Measurements from ENCODE around the gene NPL.

The NPL gene

DNA sequence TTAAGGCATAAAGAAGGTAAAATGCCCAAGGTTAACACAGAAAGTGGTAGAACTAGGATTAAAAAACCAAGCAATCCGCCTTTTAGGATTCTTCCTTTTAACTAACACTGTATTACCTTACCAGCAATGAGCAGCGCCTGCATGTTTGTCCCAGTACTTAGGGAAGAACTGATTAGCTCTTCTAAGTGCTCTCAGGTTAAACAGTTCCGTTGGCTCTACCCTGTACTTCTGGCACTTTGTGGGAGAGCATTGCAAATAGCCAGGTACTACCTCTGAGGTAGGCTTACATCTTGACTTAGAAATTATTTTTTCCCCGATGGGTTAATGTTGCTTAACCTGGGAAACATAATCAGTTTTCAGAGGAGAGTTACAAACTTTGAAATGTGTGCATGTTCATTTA, 71.1 kb downstream of the NPL start:
- H3K27me3 ChIP-seq (ENCODE audit: control insufficient read depth, insufficient read depth, low read length), result no peaks in the 10 kb centered on the region
- H3K9ac ChIP-seq (ENCODE audit: low read length), result no peak overlapping the region
- H3K4me3 ChIP-seq (ENCODE audit: low read length), result no peak overlapping the region
- H3K4me1 ChIP-seq (ENCODE audit: control insufficient read depth, insufficient read depth, low read length), result no peaks in the 10 kb centered on the region
- no peaks in the 10 kb centered on the region for H3K9me3 ChIP-seq (ENCODE audit: control insufficient read depth, low read length)
- peaks cover 15% of the 10 kb centered on the region for H3K36me3 ChIP-seq (ENCODE audit: control insufficient read depth, insufficient read depth, low read length)

GRCh38 chr1:182861994-182862393, 72.4 kb downstream of the NPL start:
- H3K36me3 ChIP-seq (ENCODE audit: control insufficient read depth, insufficient read depth, low read length), result peaks cover 15% of the 10 kb centered on the region
- no peak overlapping the region for H3K4me3 ChIP-seq (ENCODE audit: low read length)
- no peaks in the 10 kb centered on the region for H3K27me3 ChIP-seq (ENCODE audit: control insufficient read depth, insufficient read depth, low read length)

DNA sequence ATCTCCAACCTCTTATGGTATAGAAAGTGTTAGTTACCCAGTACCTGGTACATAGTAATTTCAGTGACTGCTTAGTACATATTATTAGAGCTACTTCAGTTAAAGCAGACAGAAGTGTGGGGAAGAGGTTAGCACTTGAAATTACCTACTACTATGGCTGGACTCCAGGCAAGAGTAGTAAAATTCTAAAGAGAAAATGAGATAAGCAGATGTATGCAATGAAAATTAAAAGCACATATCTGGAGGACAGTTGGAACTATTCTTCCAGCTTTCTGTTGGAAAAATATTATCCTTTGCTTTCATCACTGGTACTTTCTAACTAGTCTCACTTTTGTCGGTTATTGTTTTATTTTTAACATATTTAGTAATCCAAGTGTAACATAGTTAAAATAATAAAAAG, 73.3 kb downstream of the NPL start:
- H3K27me3 ChIP-seq (ENCODE audit: control insufficient read depth, insufficient read depth, low read length), result no peaks in the 10 kb centered on the region
- H3K4me1 ChIP-seq (ENCODE audit: control insufficient read depth, insufficient read depth, low read length), result no peaks in the 10 kb centered on the region
- H3K4me3 ChIP-seq (ENCODE audit: low read length), result no peak overlapping the region
- H3K9ac ChIP-seq (ENCODE audit: low read length), result no peak overlapping the region
- peaks cover 15% of the 10 kb centered on the region for H3K36me3 ChIP-seq (ENCODE audit: control insufficient read depth, insufficient read depth, low read length)
- no peaks in the 10 kb centered on the region for H3K9me3 ChIP-seq (ENCODE audit: control insufficient read depth, low read length)

More at GRCh38 chr1:182861994-182862393, 72.4 kb downstream of the NPL start:
- Histone ChIP-seq H3K4me1 (ENCODE audit: control insufficient read depth, insufficient read depth, low read length) (no peaks in the 10 kb centered on the region), H3K9me3 (ENCODE audit: control insufficient read depth, low read length) (no peaks in the 10 kb centered on the region), H3K9ac (ENCODE audit: low read length) (no peak overlapping the region)

DNA sequence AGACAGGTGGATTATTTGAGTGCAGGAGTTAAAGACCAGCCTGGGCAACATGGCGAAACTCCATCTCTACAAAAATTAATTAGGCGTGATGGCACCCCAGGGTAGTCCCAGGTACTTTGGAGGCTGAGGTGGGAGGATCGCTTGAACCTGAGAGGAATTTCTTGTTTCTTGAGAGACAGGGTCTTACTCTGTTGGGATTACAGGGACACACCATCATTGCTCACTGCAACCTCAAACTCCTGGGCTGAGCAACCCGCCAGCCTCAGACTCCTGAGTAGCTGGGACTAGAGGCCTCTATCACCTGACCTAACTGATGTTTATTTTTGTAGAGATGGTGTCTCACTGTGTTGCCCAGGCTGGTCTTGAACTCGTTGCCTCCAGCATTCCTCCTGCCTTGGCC, 74.4 kb downstream of the NPL start:
- Histone ChIP-seq H3K9me3 (ENCODE audit: control insufficient read depth, low read length) (no peaks in the 10 kb centered on the region), H3K4me1 (ENCODE audit: control insufficient read depth, insufficient read depth, low read length) (no peaks in the 10 kb centered on the region), H3K36me3 (ENCODE audit: control insufficient read depth, insufficient read depth, low read length) (peaks cover 17% of the 10 kb centered on the region), H3K9ac (ENCODE audit: low read length) (no peak overlapping the region), H3K4me3 (ENCODE audit: low read length) (no peak overlapping the region), H3K27me3 (ENCODE audit: control insufficient read depth, insufficient read depth, low read length) (no peaks in the 10 kb centered on the region)

DNA sequence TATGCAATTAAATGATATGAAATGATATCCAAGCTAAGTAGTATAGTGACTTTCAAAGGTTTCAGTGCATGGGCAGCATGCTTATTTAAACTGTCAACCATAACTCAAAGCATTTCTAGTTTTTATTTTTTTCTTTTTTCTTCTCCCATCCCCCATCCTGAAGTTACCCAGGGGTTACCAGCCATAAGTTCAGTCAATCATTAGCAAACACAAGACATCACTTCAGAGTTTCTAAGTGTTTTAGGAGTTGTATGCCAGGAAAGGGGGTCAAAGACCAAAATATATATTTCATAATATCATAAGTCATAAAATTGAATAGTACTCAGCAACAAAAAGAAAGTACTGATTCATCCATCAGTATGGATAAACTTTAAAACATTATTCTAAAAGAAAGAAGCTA, 78.3 kb downstream of the NPL start:
- H3K4me1 ChIP-seq (ENCODE audit: control insufficient read depth, insufficient read depth, low read length), result no peaks in the 10 kb centered on the region
- H3K36me3 ChIP-seq (ENCODE audit: control insufficient read depth, insufficient read depth, low read length), result peaks cover 16% of the 10 kb centered on the region

DNA sequence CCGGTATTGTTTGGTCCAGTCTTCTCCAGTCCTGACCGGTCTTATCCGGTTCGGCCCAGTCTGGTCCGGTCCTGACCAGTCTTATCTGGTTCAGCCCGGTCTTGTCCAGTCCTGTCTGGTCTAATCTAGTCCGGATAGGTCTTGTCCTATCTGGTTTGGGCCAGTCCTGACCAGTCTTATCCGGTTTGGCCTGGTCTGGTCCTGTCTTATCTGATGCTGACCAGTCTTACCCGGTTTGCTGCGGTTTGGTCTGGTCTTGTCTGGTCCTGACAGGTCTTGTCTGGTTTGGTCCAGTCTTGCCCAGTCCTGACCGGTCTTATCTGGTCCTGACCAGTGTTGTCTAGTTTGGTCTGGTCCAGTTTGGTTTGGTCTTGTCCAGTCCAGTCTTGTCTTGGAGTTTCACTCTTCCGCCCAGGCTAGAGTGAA, 79.7 kb downstream of the NPL start:
- Histone ChIP-seq H3K27me3 (ENCODE audit: control insufficient read depth, insufficient read depth, low read length) (no peaks in the 10 kb centered on the region), H3K4me3 (ENCODE audit: low read length) (no peak overlapping the region), H3K36me3 (ENCODE audit: control insufficient read depth, insufficient read depth, low read length) (peaks cover 25% of the 10 kb centered on the region), H3K9me3 (ENCODE audit: control insufficient read depth, low read length) (no peaks in the 10 kb centered on the region), H3K4me1 (ENCODE audit: control insufficient read depth, insufficient read depth, low read length) (no peaks in the 10 kb centered on the region), H3K9ac (ENCODE audit: low read length) (no peak overlapping the region)

More for the DNA sequence above, 78.3 kb downstream of the NPL start:
- H3K4me3 ChIP-seq (ENCODE audit: low read length), result no peak overlapping the region
- no peaks in the 10 kb centered on the region for H3K27me3 ChIP-seq (ENCODE audit: control insufficient read depth, insufficient read depth, low read length)
- no peaks in the 10 kb centered on the region for H3K9me3 ChIP-seq (ENCODE audit: control insufficient read depth, low read length)
- no peak overlapping the region for H3K9ac ChIP-seq (ENCODE audit: low read length)

DNA sequence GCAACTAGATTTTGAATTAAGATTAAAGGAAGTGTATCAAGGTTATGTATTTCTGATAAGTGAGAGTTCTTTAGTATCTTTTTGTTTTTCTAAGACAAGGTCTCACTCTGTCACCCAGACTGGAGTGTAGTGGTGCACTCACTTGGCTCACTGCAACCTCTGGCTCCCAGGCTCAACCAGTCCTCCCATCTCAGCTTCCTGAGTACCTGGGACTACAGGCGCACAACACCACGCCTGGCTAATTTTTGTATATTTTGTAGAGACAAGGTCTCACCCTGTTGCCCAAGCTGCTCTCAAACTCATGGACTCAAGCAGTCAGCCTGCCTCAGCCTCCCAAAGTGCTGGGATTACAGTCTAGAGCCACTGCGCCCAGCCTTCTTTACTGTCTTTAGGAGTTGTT, 83.3 kb downstream of the NPL start:
- Histone ChIP-seq H3K36me3 (ENCODE audit: control insufficient read depth, insufficient read depth, low read length) (peaks cover 22% of the 10 kb centered on the region), H3K4me3 (ENCODE audit: low read length) (no peak overlapping the region), H3K9ac (ENCODE audit: low read length) (no peak overlapping the region), H3K4me1 (ENCODE audit: control insufficient read depth, insufficient read depth, low read length) (no peaks in the 10 kb centered on the region), H3K9me3 (ENCODE audit: control insufficient read depth, low read length) (no peaks in the 10 kb centered on the region), H3K27me3 (ENCODE audit: control insufficient read depth, insufficient read depth, low read length) (no peaks in the 10 kb centered on the region)

DNA sequence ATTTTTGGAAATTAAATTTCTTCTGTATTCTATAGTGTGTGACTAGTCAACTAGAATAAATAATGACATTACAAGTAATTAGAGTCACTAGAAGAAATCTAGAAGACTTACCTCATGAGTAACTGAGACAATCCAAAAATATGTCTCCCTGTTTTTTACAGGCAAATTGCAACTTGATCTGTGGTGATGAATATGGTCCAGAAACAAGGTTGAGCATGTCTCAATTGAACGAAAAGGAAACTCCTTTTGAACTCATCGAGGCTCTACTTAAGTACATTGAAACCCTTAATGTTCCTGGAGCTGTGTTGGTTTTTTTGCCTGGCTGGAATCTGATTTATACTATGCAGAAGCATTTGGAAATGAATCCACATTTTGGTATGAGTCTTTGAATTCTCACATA, 86.3 kb downstream of the NPL start:
- Histone ChIP-seq H3K4me3 (ENCODE audit: low read length) (no peak overlapping the region), H3K9me3 (ENCODE audit: control insufficient read depth, low read length) (no peaks in the 10 kb centered on the region), H3K4me1 (ENCODE audit: control insufficient read depth, insufficient read depth, low read length) (no peaks in the 10 kb centered on the region), H3K27me3 (ENCODE audit: control insufficient read depth, insufficient read depth, low read length) (no peaks in the 10 kb centered on the region), H3K36me3 (ENCODE audit: control insufficient read depth, insufficient read depth, low read length) (peaks cover 18% of the 10 kb centered on the region), H3K9ac (ENCODE audit: low read length) (no peak overlapping the region)

GRCh38 chr1:182877331-182877730, 87.8 kb downstream of the NPL start:
- H3K4me1 ChIP-seq (ENCODE audit: control insufficient read depth, insufficient read depth, low read length), result no peaks in the 10 kb centered on the region
- H3K27me3 ChIP-seq (ENCODE audit: control insufficient read depth, insufficient read depth, low read length), result no peaks in the 10 kb centered on the region
- no peaks in the 10 kb centered on the region for H3K9me3 ChIP-seq (ENCODE audit: control insufficient read depth, low read length)
- H3K4me3 ChIP-seq (ENCODE audit: low read length), result no peak overlapping the region
- H3K9ac ChIP-seq (ENCODE audit: low read length), result no peak overlapping the region
- peaks cover 18% of the 10 kb centered on the region for H3K36me3 ChIP-seq (ENCODE audit: control insufficient read depth, insufficient read depth, low read length)

- Histone ChIP-seq H3K9ac (ENCODE audit: low read length) (no peak overlapping the region), H3K36me3 (ENCODE audit: control insufficient read depth, insufficient read depth, low read length) (peaks cover 18% of the 10 kb centered on the region), H3K4me1 (ENCODE audit: control insufficient read depth, insufficient read depth, low read length) (no peaks in the 10 kb centered on the region), H3K27me3 (ENCODE audit: control insufficient read depth, insufficient read depth, low read length) (no peaks in the 10 kb centered on the region), H3K4me3 (ENCODE audit: low read length) (no peak overlapping the region), H3K9me3 (ENCODE audit: control insufficient read depth, low read length) (no peaks in the 10 kb centered on the region)
These were observed 88.3 kb downstream of the NPL start for GRCh38 chr1:182877842-182878241.

Data from mucosa of stomach (tissue), 1 donor.